ENCODE results near the gene TMEM229B.

The TMEM229B gene

GRCh38 chr14:67477926-67478799, 10.4 kb downstream of the TMEM229B start:
- Histone ChIP-seq H3K36me3 (ENCODE audit: control insufficient read depth in 1 of 2, insufficient read depth in 2 of 2, low read length in 2 of 2) (peaks cover 5 to 32% of the 10 kb centered on the region in 2 donors), H3K9ac (ENCODE audit: low read depth in 1 of 2, low read length in 2 of 2) (no peak overlapping the region), H3K4me1 (ENCODE audit: control insufficient read depth in 1 of 2, insufficient read depth in 2 of 2, low read length in 2 of 2) (peaks cover 12 to 20% of the 10 kb centered on the region in 2 donors), H3K4me3 (ENCODE audit: low read depth in 1 of 2, low read length in 2 of 2) (no peak overlapping the region), H3K27ac (ENCODE audit: low read depth, low read length) (no peak overlapping the region), H3K9me3 (ENCODE audit: control insufficient read depth in 1 of 2, low read length in 2 of 2) (no peaks in the 10 kb centered on the region), H3K27me3 (ENCODE audit: control insufficient read depth in 1 of 2, insufficient read depth in 2 of 2, low read length in 2 of 2) (no peaks in the 10 kb centered on the region)

GRCh38 chr14:67474366-67474765, 14.2 kb downstream of the TMEM229B start:
- Histone ChIP-seq H3K4me1 (ENCODE audit: control insufficient read depth in 1 of 2, insufficient read depth in 2 of 2, low read length in 2 of 2) (peaks cover 22 to 24% of the 10 kb centered on the region in 2 donors), H3K27me3 (ENCODE audit: control insufficient read depth in 1 of 2, insufficient read depth in 2 of 2, low read length in 2 of 2) (no peaks in the 10 kb centered on the region), H3K27ac (ENCODE audit: low read depth, low read length) (no peak overlapping the region), H3K36me3 (ENCODE audit: control insufficient read depth in 1 of 2, insufficient read depth in 2 of 2, low read length in 2 of 2) (peaks cover 5 to 37% of the 10 kb centered on the region in 2 donors), H3K4me3 (ENCODE audit: low read depth in 1 of 2, low read length in 2 of 2) (no peak overlapping the region), H3K9me3 (ENCODE audit: control insufficient read depth in 1 of 2, low read length in 2 of 2) (no peaks in the 10 kb centered on the region), H3K9ac (ENCODE audit: low read depth in 1 of 2, low read length in 2 of 2) (no peak overlapping the region)

- Histone ChIP-seq H3K27ac (ENCODE audit: low read depth, low read length) (no peak overlapping the region), H3K4me3 (ENCODE audit: low read depth in 1 of 2, low read length in 2 of 2) (no peak overlapping the region), H3K27me3 (ENCODE audit: control insufficient read depth in 1 of 2, insufficient read depth in 2 of 2, low read length in 2 of 2) (no peaks in the 10 kb centered on the region), H3K9ac (ENCODE audit: low read depth in 1 of 2, low read length in 2 of 2) (no peak overlapping the region), H3K36me3 (ENCODE audit: control insufficient read depth in 1 of 2, insufficient read depth in 2 of 2, low read length in 2 of 2) (peaks cover 5 to 37% of the 10 kb centered on the region in 2 donors), H3K4me1 (ENCODE audit: control insufficient read depth in 1 of 2, insufficient read depth in 2 of 2, low read length in 2 of 2) (peaks cover 18 to 20% of the 10 kb centered on the region in 2 donors), H3K9me3 (ENCODE audit: control insufficient read depth in 1 of 2, low read length in 2 of 2) (no peaks in the 10 kb centered on the region)
Measured at GRCh38 chr14:67473290-67474082, 15.0 kb downstream of the TMEM229B start.

- Histone ChIP-seq H3K27me3 (ENCODE audit: control insufficient read depth in 1 of 2, insufficient read depth in 2 of 2, low read length in 2 of 2) (no peaks in the 10 kb centered on the region), H3K36me3 (ENCODE audit: control insufficient read depth in 1 of 2, insufficient read depth in 2 of 2, low read length in 2 of 2) (peaks cover 5 to 32% of the 10 kb centered on the region in 2 donors), H3K4me1 (ENCODE audit: control insufficient read depth in 1 of 2, insufficient read depth in 2 of 2, low read length in 2 of 2) (peaks cover 13 to 17% of the 10 kb centered on the region in 2 donors), H3K4me3 (ENCODE audit: low read depth in 1 of 2, low read length in 2 of 2) (no peak overlapping the region), H3K9me3 (ENCODE audit: control insufficient read depth in 1 of 2, low read length in 2 of 2) (no peaks in the 10 kb centered on the region), H3K9ac (ENCODE audit: low read depth in 1 of 2, low read length in 2 of 2) (no peak overlapping the region), H3K27ac (ENCODE audit: low read depth, low read length) (no peak overlapping the region)
Measured at GRCh38 chr14:67472726-67473125, 15.8 kb downstream of the TMEM229B start.

GRCh38 chr14:67469954-67470353, 18.6 kb downstream of the TMEM229B start:
- Histone ChIP-seq H3K27me3 (ENCODE audit: control insufficient read depth in 1 of 2, insufficient read depth in 2 of 2, low read length in 2 of 2) (no peaks in the 10 kb centered on the region), H3K9ac (ENCODE audit: low read depth in 1 of 2, low read length in 2 of 2) (no peak overlapping the region), H3K4me1 (ENCODE audit: control insufficient read depth in 1 of 2, insufficient read depth in 2 of 2, low read length in 2 of 2) (peaks cover 25 to 33% of the 10 kb centered on the region in 2 donors), H3K36me3 (ENCODE audit: control insufficient read depth in 1 of 2, insufficient read depth in 2 of 2, low read length in 2 of 2) (peaks cover 0 to 20% of the 10 kb centered on the region in 2 donors), H3K27ac (ENCODE audit: low read depth, low read length) (no peak overlapping the region), H3K4me3 (ENCODE audit: low read depth in 1 of 2, low read length in 2 of 2) (no peak overlapping the region), H3K9me3 (ENCODE audit: control insufficient read depth in 1 of 2, low read length in 2 of 2) (no peaks in the 10 kb centered on the region)

GRCh38 chr14:67468378-67468730, 20.2 kb downstream of the TMEM229B start:
- H3K27me3 ChIP-seq (ENCODE audit: control insufficient read depth in 1 of 2, insufficient read depth in 2 of 2, low read length in 2 of 2), result no peaks in the 10 kb centered on the region

GRCh38 chr14:67467134-67467533, 21.4 kb downstream of the TMEM229B start:
- peak overlapping the region; percentile 12 to 27 for H3K9ac ChIP-seq (ENCODE audit: low read depth in 1 of 2, low read length in 2 of 2)
- peak overlapping the region; percentile 38 to 46 for H3K4me3 ChIP-seq (ENCODE audit: low read depth in 1 of 2, low read length in 2 of 2)
- peaks cover 0 to 5% of the 10 kb centered on the region in 2 donors for H3K36me3 ChIP-seq (ENCODE audit: control insufficient read depth in 1 of 2, insufficient read depth in 2 of 2, low read length in 2 of 2)
- no peak overlapping the region for H3K27ac ChIP-seq (ENCODE audit: low read depth, low read length)
- no peaks in the 10 kb centered on the region for H3K27me3 ChIP-seq (ENCODE audit: control insufficient read depth in 1 of 2, insufficient read depth in 2 of 2, low read length in 2 of 2)
- H3K9me3 ChIP-seq (ENCODE audit: control insufficient read depth in 1 of 2, low read length in 2 of 2), result no peaks in the 10 kb centered on the region
- H3K4me1 ChIP-seq (ENCODE audit: control insufficient read depth in 1 of 2, insufficient read depth in 2 of 2, low read length in 2 of 2), result peaks cover 25 to 33% of the 10 kb centered on the region in 2 donors

More at GRCh38 chr14:67468378-67468730, 20.2 kb downstream of the TMEM229B start:
- H3K27ac ChIP-seq (ENCODE audit: low read depth, low read length), result peak overlapping the region; percentile 47
- H3K4me3 ChIP-seq (ENCODE audit: low read depth in 1 of 2, low read length in 2 of 2), result peak overlapping the region in 1 of 2 donors; percentile 46
- H3K4me1 ChIP-seq (ENCODE audit: control insufficient read depth in 1 of 2, insufficient read depth in 2 of 2, low read length in 2 of 2), result peaks cover 25 to 33% of the 10 kb centered on the region in 2 donors
- H3K9ac ChIP-seq (ENCODE audit: low read depth in 1 of 2, low read length in 2 of 2), result peak overlapping the region in 1 of 2 donors; percentile 63
- peaks cover 0 to 17% of the 10 kb centered on the region in 2 donors for H3K36me3 ChIP-seq (ENCODE audit: control insufficient read depth in 1 of 2, insufficient read depth in 2 of 2, low read length in 2 of 2)
- H3K9me3 ChIP-seq (ENCODE audit: control insufficient read depth in 1 of 2, low read length in 2 of 2), result no peaks in the 10 kb centered on the region

- H3K27ac ChIP-seq (ENCODE audit: low read depth, low read length), result no peak overlapping the region
- H3K36me3 ChIP-seq (ENCODE audit: control insufficient read depth in 1 of 2, insufficient read depth in 2 of 2, low read length in 2 of 2), result no peaks in the 10 kb centered on the region
- H3K9ac ChIP-seq (ENCODE audit: low read depth in 1 of 2, low read length in 2 of 2), result no peak overlapping the region
- H3K27me3 ChIP-seq (ENCODE audit: control insufficient read depth in 1 of 2, insufficient read depth in 2 of 2, low read length in 2 of 2), result no peaks in the 10 kb centered on the region
- H3K4me3 ChIP-seq (ENCODE audit: low read depth in 1 of 2, low read length in 2 of 2), result no peak overlapping the region
- H3K9me3 ChIP-seq (ENCODE audit: control insufficient read depth in 1 of 2, low read length in 2 of 2), result no peaks in the 10 kb centered on the region
- H3K4me1 ChIP-seq (ENCODE audit: control insufficient read depth in 1 of 2, insufficient read depth in 2 of 2, low read length in 2 of 2), result peaks cover 29 to 33% of the 10 kb centered on the region in 2 donors
Measured at GRCh38 chr14:67464879-67465278, 23.6 kb downstream of the TMEM229B start.

- no peak overlapping the region for H3K9ac ChIP-seq (ENCODE audit: low read depth in 1 of 2, low read length in 2 of 2)
- peaks cover 25 to 28% of the 10 kb centered on the region in 2 donors for H3K4me1 ChIP-seq (ENCODE audit: control insufficient read depth in 1 of 2, insufficient read depth in 2 of 2, low read length in 2 of 2)
- no peaks in the 10 kb centered on the region for H3K36me3 ChIP-seq (ENCODE audit: control insufficient read depth in 1 of 2, insufficient read depth in 2 of 2, low read length in 2 of 2)
- H3K4me3 ChIP-seq (ENCODE audit: low read depth in 1 of 2, low read length in 2 of 2), result no peak overlapping the region
- no peaks in the 10 kb centered on the region for H3K27me3 ChIP-seq (ENCODE audit: control insufficient read depth in 1 of 2, insufficient read depth in 2 of 2, low read length in 2 of 2)
- no peak overlapping the region for H3K27ac ChIP-seq (ENCODE audit: low read depth, low read length)
- H3K9me3 ChIP-seq (ENCODE audit: control insufficient read depth in 1 of 2, low read length in 2 of 2), result no peaks in the 10 kb centered on the region
Measured at GRCh38 chr14:67464377-67464776, 24.1 kb downstream of the TMEM229B start.

- Histone ChIP-seq H3K9ac (ENCODE audit: low read depth in 1 of 2, low read length in 2 of 2) (no peak overlapping the region), H3K4me3 (ENCODE audit: low read depth in 1 of 2, low read length in 2 of 2) (no peak overlapping the region), H3K36me3 (ENCODE audit: control insufficient read depth in 1 of 2, insufficient read depth in 2 of 2, low read length in 2 of 2) (no peaks in the 10 kb centered on the region), H3K27ac (ENCODE audit: low read depth, low read length) (no peak overlapping the region), H3K27me3 (ENCODE audit: control insufficient read depth in 1 of 2, insufficient read depth in 2 of 2, low read length in 2 of 2) (no peaks in the 10 kb centered on the region), H3K4me1 (ENCODE audit: control insufficient read depth in 1 of 2, insufficient read depth in 2 of 2, low read length in 2 of 2) (peaks cover 25 to 28% of the 10 kb centered on the region in 2 donors), H3K9me3 (ENCODE audit: control insufficient read depth in 1 of 2, low read length in 2 of 2) (no peaks in the 10 kb centered on the region)
Measured at GRCh38 chr14:67463900-67464299, 24.6 kb downstream of the TMEM229B start.

Measured in duodenal mucosa (tissue), 2 donors.